Caco-2 (cell line): ENCODE measurements around the gene C3. TPM values are rescaled to one million over a fixed set of nuclear protein-coding genes. Genes with fewer than 3 reads are reported as not detected.

Experiments
- BruUV-seq: library from RNA; stranded (reverse); fragments of 400-500 nt; replicated peaks from 2 replicates; lab custom pipeline; 2021; lab: Mats Ljungman, UMichigan
- CTCF ChIA-PET: fragments of 300-600 bp; sonication (Branson Sonifier 250); formaldehyde crosslinking; loops from one replicate; lab custom pipeline; 2022; ENCODE audit warnings: antibody characterized with exemption; lab: Charles Lee
- POLR2A ChIA-PET: fragments of 300-600 bp; sonication (Branson Sonifier 250); formaldehyde crosslinking; loops from one replicate; lab custom pipeline; 2022; ENCODE audit warnings: antibody characterized with exemption; lab: Charles Lee
- DNase-seq, 2 experiments: peaks; one replicate each; pipeline versions ENCODE4 v3.0.0 to v3.0.0-alpha.2; 2020 to 2022
- H3K27me3 ChIP-seq: replicated peaks from 2 replicates; pipeline ENCODE4 v1.6.0; 2011; ENCODE audit warnings: low read length; ENCODE audit not compliant: control insufficient read depth, insufficient read depth
- H3K36me3 ChIP-seq: 2 replicates; pipeline ENCODE4 v1.5.1; 2011; ENCODE audit warnings: low read length; ENCODE audit not compliant: control insufficient read depth, insufficient read depth
- H3K4me1 ChIP-seq: fragments of 250-450 bp; sonication (Bioruptor Pico); 2 replicates; pipeline ENCODE4 v1.5.1; 2020; ENCODE audit warnings: mild to moderate bottlenecking
- H3K4me3 ChIP-seq: 2 replicates; pipeline ENCODE4 v1.5.1; 2011; ENCODE audit warnings: low read depth, mild to moderate bottlenecking, control low read depth, low read length
- H3K9me3 ChIP-seq: fragments of 250-450 bp; sonication (Bioruptor Pico); 2 replicates; pipeline ENCODE4 v1.5.1; 2020; ENCODE audit warnings: mild to moderate bottlenecking, moderate library complexity
- H3K27ac Mint-ChIP-seq: one replicate; pipeline ENCODE4 v1.8.0; 2022; ENCODE audit warnings: mixed read lengths; ENCODE audit not compliant: unreplicated experiment
- H3K27me3 Mint-ChIP-seq: one replicate; pipeline ENCODE4 v1.8.0; 2022; ENCODE audit warnings: mixed read lengths; ENCODE audit not compliant: insufficient read depth, unreplicated experiment
- H3K36me3 Mint-ChIP-seq: one replicate; pipeline ENCODE4 v1.8.0; 2022; ENCODE audit warnings: mild to moderate bottlenecking, mixed read lengths; ENCODE audit not compliant: insufficient read depth, unreplicated experiment
- H3K4me1 Mint-ChIP-seq: one replicate; pipeline ENCODE4 v1.8.0; 2022; ENCODE audit warnings: low read depth, mixed read lengths; ENCODE audit not compliant: unreplicated experiment
- H3K4me3 Mint-ChIP-seq: one replicate; pipeline ENCODE4 v1.8.0; 2022; ENCODE audit warnings: mild to moderate bottlenecking, moderate library complexity, mixed read lengths; ENCODE audit not compliant: unreplicated experiment
- H3K9me3 Mint-ChIP-seq: one replicate; pipeline ENCODE4 v1.8.0; 2022; ENCODE audit warnings: mixed read lengths; ENCODE audit not compliant: unreplicated experiment
- intact Hi-C: fragments of 100-400 bp; cut with micrococcal nuclease; formaldehyde crosslinking; loops from one replicate; pipeline ENCODE4 v1.10.0; 2022; ENCODE audit not compliant: unreplicated experiment
- total RNA-seq: library from RNA; stranded (reverse); gene quantifications from 2 replicates; pipeline ENCODE4 v1.2.3, GENCODE V29; 2022
- TF ChIP-seq, protein P1 (sequence below), 2 experiments: fragments of 200-600 bp in 1 of 2; IDR thresholded peaks; 1 replicate in 1 of 2; 2 replicates in 1 of 2; pipeline versions ENCODE4 v1.5.1 to v1.8.0; 2011 to 2022; ENCODE audit warnings: antibody characterized with exemption in 1 of 2, control low read depth in 1 of 2, inconsistent platforms in 1 of 2, low read depth in 1 of 2, low read length in 1 of 2, mild to moderate bottlenecking in 1 of 2, moderate library complexity in 1 of 2; ENCODE audit not compliant: insufficient read depth in 1 of 2, severe bottlenecking in 1 of 2, unreplicated experiment in 1 of 2

C3 gene
- total RNA-seq, 1 experiment from 2014 or later = 21.7 TPM

DNA sequence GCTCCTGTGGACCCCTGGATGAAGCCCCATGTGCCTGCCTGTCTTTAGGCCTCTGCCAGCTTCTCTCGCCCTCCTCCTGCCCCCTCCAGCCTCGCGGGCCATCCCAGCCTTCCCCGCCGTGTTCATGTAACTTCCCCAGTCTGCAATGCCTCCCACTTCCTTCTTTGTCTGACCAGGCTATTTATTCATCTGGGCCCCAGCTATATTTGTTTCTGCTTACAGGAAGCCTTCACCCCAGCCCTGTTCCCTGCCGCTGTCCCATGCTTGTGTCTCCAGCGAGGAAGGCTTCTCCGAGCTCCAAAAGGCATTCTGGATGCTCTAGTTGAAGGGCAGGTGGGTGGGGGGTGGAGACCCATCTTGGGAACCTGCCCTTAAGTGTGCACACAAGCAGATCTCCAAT lies 7.9 kb upstream of the C3 start:
- Mint-ChIP-seq H3K9me3 (no peaks in the 10 kb centered on the region), H3K4me3 (no peak overlapping the region), H3K36me3 (peaks cover 11% of the 10 kb centered on the region), H3K4me1 (peaks cover 7% of the 10 kb centered on the region), H3K27ac (no peak overlapping the region), H3K27me3 (no peaks in the 10 kb centered on the region)
- CTCF ChIA-PET = no interaction called here
- Histone ChIP-seq H3K4me1 (peaks cover 2% of the 10 kb centered on the region), H3K27me3 (no peaks in the 10 kb centered on the region), H3K4me3 (no peak overlapping the region), H3K36me3 (no peaks in the 10 kb centered on the region; the same call in 1 of the 2 replicates), H3K9me3 (no peaks in the 10 kb centered on the region)
- no TSS peak for BruUV-seq
- no peak for DNase-seq
- TF ChIP-seq, protein P1, sequence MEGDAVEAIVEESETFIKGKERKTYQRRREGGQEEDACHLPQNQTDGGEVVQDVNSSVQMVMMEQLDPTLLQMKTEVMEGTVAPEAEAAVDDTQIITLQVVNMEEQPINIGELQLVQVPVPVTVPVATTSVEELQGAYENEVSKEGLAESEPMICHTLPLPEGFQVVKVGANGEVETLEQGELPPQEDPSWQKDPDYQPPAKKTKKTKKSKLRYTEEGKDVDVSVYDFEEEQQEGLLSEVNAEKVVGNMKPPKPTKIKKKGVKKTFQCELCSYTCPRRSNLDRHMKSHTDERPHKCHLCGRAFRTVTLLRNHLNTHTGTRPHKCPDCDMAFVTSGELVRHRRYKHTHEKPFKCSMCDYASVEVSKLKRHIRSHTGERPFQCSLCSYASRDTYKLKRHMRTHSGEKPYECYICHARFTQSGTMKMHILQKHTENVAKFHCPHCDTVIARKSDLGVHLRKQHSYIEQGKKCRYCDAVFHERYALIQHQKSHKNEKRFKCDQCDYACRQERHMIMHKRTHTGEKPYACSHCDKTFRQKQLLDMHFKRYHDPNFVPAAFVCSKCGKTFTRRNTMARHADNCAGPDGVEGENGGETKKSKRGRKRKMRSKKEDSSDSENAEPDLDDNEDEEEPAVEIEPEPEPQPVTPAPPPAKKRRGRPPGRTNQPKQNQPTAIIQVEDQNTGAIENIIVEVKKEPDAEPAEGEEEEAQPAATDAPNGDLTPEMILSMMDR (IDR thresholded peaks at IDR 0.05; ENCODE audit: insufficient read depth in 1 of 2, low read depth in 1 of 2, low read length in 1 of 2, severe bottlenecking in 1 of 2, unreplicated experiment in 1 of 2) = no peak
- intact Hi-C loops = no loop called here
- POLR2A ChIA-PET = no interaction called here

DNA sequence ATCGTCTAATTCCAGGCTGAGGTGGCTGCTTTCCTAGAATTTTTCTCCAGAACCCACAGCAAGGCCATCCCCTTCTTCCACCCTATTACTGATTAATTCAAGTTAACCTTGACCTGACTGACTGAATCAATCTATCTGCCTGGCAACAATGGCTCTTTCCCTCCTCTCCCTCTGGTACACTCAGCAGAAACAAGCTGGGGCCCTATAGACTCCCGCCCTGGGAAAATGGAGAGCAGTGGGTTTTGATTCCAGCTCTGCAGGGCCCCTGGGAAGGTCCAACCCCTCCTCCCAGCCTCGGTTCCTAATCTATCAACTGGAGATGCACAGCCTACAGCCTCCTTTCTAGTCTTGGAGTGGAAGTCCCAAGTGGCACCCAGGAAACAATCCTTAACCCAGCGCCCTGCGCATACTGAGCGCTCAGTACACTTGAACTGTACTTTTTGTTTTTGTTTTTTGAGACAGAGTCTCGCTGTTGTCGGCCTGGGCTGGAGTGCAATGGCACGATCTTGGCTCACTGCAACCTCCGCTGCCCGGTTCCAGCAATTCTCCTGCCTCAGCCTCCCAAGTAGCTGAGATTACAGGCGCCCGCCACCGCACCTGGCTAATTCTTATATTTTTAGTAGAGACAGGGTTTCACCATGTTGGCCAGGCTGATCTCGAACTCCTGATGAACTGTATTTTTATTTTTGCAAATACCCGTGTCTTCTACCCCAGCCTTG lies 5.2 kb upstream of the C3 start:
- peaks cover 12% of the 10 kb centered on the region for H3K4me1 Mint-ChIP-seq
- peaks cover 10% of the 10 kb centered on the region for H3K4me1 ChIP-seq
- no peaks in the 10 kb centered on the region for H3K9me3 Mint-ChIP-seq
- no peaks in the 10 kb centered on the region for H3K36me3 ChIP-seq
- no peaks in the 10 kb centered on the region for H3K27me3 ChIP-seq
- H3K4me3 Mint-ChIP-seq = no peak overlapping the region
- no peaks in the 10 kb centered on the region for H3K9me3 ChIP-seq
- no peaks in the 10 kb centered on the region for H3K27me3 Mint-ChIP-seq
- TF ChIP-seq, protein P1 (IDR thresholded peaks at IDR 0.05; ENCODE audit: insufficient read depth in 1 of 2, low read depth in 1 of 2, low read length in 1 of 2, severe bottlenecking in 1 of 2, unreplicated experiment in 1 of 2) = no peak
- no TSS peak for BruUV-seq
- H3K27ac Mint-ChIP-seq = no peak overlapping the region
- no peak overlapping the region for H3K4me3 ChIP-seq
- POLR2A ChIA-PET = no interaction called here
- DNase-seq = no peak
- intact Hi-C loops = no loop called here
- CTCF ChIA-PET = no interaction called here
- no peaks in the 10 kb centered on the region for H3K36me3 Mint-ChIP-seq

DNA sequence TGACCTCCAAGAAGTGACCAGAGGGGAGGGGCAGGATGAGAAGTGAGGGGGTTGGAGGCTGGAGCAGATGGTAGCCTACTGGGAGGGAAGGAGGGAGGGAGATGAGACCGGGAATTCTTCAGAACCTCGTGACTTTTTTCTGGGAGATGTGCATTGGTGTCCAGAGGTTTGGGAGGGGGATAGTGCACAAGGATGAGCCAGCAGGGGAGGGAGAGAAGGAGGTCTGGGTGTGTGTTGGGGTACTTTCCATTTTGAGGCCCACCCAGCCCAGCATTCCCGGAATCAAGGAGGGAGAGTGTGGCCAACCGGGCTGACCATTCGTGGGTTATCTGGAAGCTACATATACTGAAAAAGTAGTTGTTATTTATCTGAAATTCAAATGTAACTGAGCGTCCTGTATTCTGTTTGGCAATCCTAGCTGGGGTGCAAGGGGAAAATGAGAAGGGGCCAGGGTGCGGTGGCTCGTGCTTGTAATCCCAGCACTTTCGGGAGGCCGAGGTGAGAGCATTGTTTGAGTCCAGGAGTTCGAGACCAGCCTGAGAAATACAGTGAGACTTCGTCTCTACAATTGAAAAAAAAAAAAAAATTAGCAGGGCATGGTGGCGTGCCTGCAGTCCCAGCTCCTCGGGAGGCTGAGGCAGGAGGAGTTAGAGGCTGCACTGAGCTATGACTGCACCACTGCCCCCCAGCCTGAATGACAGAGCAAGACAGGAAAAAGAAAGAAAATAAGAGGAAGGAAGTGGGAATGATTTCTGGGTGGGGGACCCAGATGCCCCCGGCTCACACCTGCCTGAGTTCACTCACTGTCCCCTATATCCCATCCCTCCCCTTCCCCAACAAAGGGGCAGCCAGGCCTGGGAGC lies 4.4 kb upstream of the C3 start:
- BruUV-seq = no TSS peak
- Histone ChIP-seq H3K36me3 (no peaks in the 10 kb centered on the region), H3K27me3 (no peaks in the 10 kb centered on the region), H3K9me3 (no peaks in the 10 kb centered on the region), H3K4me3 (no peak overlapping the region), H3K4me1 (peaks cover 11% of the 10 kb centered on the region)
- TF ChIP-seq, protein P1 (IDR thresholded peaks at IDR 0.05; ENCODE audit: insufficient read depth in 1 of 2, low read depth in 1 of 2, low read length in 1 of 2, severe bottlenecking in 1 of 2, unreplicated experiment in 1 of 2) = no peak
- POLR2A ChIA-PET = no interaction called here
- no peak overlapping the region for H3K4me3 Mint-ChIP-seq
- no peaks in the 10 kb centered on the region for H3K9me3 Mint-ChIP-seq
- no peaks in the 10 kb centered on the region for H3K36me3 Mint-ChIP-seq
- CTCF ChIA-PET = no interaction called here
- DNase-seq = no peak
- peaks cover 12% of the 10 kb centered on the region for H3K4me1 Mint-ChIP-seq
- H3K27me3 Mint-ChIP-seq = no peaks in the 10 kb centered on the region
- H3K27ac Mint-ChIP-seq = no peak overlapping the region
- intact Hi-C loops = no loop called here
